GM12891 (cell line): ENCODE results near the gene CD2.

Source experiments
- DNase-seq: peaks from one replicate; pipeline ENCODE4 v3.0.0; 2011; ENCODE audit warnings: low spot score; ENCODE audit not compliant: insufficient read length
- FAIRE-seq: peaks from 2 replicates; lab custom pipeline; 2011; peaks lifted over from hg19 to GRCh38; lab: Jason Lieb, UNC
- PAX5 ChIP-seq: IDR thresholded peaks from 2 replicates; pipeline ENCODE4 v1.6.1; 2011; ENCODE audit warnings: low read length, moderate library complexity, mild to moderate bottlenecking; ENCODE audit not compliant: insufficient read depth, severe bottlenecking
- POLR2A ChIP-seq: IDR thresholded peaks from 2 replicates; pipeline ENCODE4 v1.6.1; 2011; ENCODE audit warnings: low read depth, low read length, control low read depth
- POLR2AphosphoS5 ChIP-seq: IDR thresholded peaks from 2 replicates; pipeline ENCODE4 v1.6.1; 2011; ENCODE audit warnings: low read depth, low read length, control low read depth
- POU2F2 ChIP-seq: IDR thresholded peaks from 2 replicates; pipeline ENCODE4 v1.6.1; 2011; ENCODE audit warnings: low read depth, mild to moderate bottlenecking, control low read depth, low read length, moderate library complexity
- SPI1 ChIP-seq: IDR thresholded peaks from 2 replicates; pipeline ENCODE4 v1.6.1; 2011; ENCODE audit warnings: low read depth, low read length, control low read depth
- TAF1 ChIP-seq: IDR thresholded peaks from 2 replicates; pipeline ENCODE4 v1.6.1; 2011; ENCODE audit warnings: low read depth, low read length, control low read depth

Gene CD2

DNA sequence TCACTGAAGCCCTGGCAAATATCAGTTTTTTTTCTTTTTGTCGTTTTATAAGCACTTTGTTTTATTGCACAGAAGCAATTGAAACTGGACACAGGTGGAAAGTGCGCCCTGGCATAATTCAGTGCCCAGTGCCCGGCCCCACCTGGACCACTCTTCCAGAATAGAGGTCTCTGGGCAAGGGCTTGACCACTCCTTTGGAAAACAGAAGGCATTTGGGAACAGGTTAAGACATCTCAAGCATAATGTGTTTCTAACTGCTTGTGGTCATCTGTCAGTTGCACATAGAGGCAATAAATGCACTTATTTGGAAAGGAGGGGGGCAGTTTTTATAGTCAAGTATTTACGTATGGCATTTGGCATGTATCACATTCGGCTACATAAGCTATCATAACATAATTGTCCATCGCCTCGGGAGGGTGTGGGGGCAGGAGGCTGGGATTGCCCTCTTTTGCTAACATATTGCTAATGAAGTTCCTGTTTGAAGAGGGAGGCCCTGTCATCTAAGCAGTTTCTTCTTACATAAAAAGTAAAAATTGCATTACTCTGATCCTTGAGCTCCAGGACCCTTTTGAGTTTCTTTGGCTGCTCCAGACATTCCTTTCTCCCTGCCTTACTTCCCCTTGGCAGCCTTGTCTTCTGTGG, 14.7 kb upstream of the CD2 start:
- DNase-seq (no peak), FAIRE-seq (no peak)
- TF ChIP-seq PAX5 (no peak), POLR2A (no peak), POU2F2 (no peak), TAF1 (no peak), POLR2AphosphoS5 (no peak), SPI1 (no peak)

DNA sequence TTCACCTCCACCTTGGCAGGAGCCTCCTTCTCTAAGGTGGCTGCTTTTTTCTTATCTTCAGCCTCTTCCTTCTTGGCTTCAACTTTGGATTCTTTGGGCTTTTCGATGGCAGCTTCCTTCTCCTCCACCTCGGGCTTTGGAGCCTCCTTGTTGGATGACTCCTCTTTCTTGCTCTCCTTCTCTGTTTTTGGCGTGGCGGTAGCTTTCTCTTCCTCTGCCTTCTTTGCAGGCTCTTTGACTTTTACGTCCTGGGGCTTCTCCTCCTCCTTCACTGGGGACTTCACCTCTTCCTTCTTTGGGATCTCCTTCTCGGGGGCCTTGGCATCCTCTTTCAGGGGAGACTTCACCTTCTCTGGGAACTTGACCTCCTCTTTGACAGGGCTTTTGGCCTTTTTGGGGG, 13.9 kb upstream of the CD2 start:
- no peak for FAIRE-seq
- DNase-seq, result no peak
- no peak for TF ChIP-seq PAX5
- TF ChIP-seq POLR2AphosphoS5, result no peak
- no peak for TF ChIP-seq POLR2A
- no peak for TF ChIP-seq POU2F2
- TF ChIP-seq SPI1, result no peak
- no peak for TF ChIP-seq TAF1

DNA sequence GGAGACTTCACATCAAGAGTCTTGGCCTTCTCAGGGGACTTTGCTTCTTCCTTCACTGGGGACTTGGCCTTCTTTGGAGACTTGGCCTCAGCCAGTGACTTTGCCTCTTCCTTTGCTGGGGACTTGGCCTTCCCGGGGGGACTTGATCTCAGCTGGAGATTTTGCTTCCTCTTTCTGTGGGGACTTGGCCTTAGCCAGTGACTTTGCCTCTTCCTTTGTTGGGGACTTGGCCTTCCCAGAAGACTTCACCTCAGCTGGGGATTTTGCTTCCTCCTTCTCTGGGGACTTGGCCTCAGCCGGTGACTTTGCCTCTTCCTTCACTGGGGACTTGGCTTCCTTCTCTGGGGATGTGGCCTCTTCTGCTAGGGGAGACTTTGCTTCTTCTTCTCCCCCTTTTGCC, 13.5 kb upstream of the CD2 start:
- TF ChIP-seq POLR2AphosphoS5, result no peak
- FAIRE-seq, result no peak
- no peak for DNase-seq

DNA sequence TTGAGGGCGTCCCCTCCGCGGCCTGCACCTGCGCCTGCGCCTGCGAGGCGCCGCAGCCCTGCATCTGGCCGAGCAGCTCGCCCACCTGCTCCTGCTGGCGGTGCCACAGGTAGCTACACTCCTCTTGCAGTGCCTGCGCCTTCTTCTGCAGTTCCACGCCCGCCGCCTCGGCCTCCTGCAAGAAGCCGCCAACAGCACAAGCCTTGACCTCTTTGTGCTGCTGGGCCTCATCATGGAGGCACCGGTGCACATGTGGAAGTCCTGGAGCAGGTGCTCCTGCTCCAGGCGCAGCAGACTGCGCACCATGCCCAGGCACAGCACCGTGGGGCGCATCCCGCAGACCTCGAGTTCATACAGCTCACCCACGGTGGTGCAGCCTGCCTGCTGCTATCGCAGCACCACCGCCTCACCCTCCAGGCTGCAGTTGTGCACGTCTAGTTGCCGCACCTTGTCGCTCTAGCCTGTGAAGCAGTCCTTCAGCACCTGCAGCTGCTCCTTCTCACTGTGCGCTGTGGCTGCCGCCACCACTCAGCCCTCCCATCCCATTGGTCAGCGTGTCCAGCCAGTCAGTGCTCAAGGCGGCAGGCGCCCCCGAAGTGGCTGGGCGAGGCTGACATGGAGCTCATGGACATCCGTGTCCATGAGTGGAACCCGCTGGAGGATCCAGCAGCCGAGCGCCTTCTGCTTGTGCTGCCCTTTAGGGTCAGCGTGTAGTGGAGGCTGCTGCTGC, 12.2 kb upstream of the CD2 start:
- DNase-seq (no peak), FAIRE-seq (no peak)
- TF ChIP-seq TAF1, result no peak
- no peak for TF ChIP-seq SPI1
- TF ChIP-seq POLR2A, result no peak
- no peak for TF ChIP-seq PAX5
- TF ChIP-seq POU2F2, result no peak
- no peak for TF ChIP-seq POLR2AphosphoS5

DNA sequence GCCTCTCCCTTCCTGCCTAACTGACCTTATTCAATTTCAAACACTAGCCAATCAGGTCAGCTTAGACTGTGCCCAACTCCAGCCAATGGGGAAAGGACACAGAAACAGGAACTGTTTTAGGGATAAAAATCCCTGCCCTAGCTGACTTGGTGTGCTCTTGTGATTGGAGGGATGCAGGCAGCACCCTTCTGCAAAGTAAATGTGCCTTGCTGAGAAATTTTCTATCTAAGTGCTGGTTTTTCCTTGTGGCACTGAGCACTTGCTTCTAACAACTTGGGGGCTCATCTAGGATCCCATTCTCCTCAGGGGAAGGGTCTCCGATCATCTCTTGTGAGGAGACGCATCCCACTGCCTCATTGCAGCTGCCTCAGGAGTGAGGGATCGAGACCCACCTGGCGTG, 10.7 kb upstream of the CD2 start:
- FAIRE-seq (no peak), DNase-seq (no peak)
- TF ChIP-seq POLR2A (no peak), TAF1 (no peak), PAX5 (no peak), POLR2AphosphoS5 (no peak), SPI1 (no peak)

DNA sequence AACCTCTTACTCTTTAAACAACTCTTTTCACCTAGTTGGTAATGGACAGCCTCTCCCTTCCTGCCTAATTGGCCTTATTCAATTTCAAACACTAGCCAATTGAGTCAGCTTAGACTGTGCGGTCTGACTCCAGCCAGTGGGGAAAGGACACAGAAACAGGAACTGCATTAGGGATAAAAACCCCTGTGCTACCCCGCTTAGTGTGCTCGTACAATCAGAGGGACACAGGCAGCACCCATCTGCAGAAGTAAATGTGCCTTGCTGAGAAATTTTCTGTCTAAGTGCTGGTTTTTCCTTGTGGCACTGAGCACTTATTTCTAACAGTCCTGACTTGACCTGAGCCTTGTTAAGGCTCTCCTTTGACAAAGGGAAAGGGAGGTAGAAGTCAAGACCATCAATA, 6.0 kb upstream of the CD2 start:
- DNase-seq (no peak), FAIRE-seq (no peak)
- TF ChIP-seq POLR2AphosphoS5, result no peak
- no peak for TF ChIP-seq TAF1
- TF ChIP-seq POU2F2, result no peak
- TF ChIP-seq SPI1, result no peak
- TF ChIP-seq PAX5, result no peak
- no peak for TF ChIP-seq POLR2A

DNA sequence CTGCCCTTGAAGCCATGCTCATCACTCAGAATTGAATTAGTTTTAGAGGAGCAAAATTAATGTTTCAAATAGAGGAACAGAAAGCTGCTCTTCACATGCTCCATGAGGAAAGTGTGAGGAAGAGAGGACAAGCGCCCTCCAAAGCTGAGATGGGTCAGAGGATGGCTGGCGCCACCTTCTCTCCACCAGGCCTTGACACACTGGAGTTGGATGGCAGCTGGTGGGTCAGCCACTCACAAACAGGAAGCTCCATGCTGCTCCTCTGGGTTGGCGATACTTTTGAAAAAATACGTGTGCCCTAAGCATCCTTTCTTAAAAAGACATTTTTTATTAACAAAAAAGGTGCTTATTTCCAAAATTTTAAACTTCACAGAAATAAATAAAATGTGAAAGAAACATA, 3.1 kb upstream of the CD2 start:
- DNase-seq (no peak), FAIRE-seq (no peak)
- TF ChIP-seq TAF1 (no peak), POU2F2 (no peak), POLR2AphosphoS5 (no peak), SPI1 (no peak), POLR2A (no peak), PAX5 (no peak)

DNA sequence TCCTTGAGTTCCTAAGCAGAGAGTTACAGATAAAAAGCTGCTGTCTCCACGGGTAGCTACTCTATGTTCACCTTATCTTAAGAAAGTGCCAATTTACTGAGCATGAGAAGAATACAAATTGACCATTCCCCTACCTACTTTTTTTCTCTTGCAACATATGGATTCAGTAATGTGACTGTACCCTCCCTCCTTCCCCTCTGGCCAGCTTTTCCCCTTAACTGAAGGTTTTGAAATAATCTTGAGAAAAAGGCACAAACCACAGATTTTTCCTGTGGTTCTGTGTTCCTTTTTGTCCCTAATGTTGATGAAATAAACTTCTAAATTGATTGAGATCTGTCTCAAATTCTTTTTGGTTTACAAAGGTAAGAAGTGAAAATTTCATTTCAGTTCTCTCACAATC, 2.6 kb upstream of the CD2 start:
- no peak for TF ChIP-seq TAF1
- no peak for TF ChIP-seq SPI1
- TF ChIP-seq POLR2AphosphoS5, result no peak
- no peak for TF ChIP-seq POU2F2
- no peak for TF ChIP-seq POLR2A
- no peak for TF ChIP-seq PAX5
- no peak for FAIRE-seq
- DNase-seq, result no peak

DNA sequence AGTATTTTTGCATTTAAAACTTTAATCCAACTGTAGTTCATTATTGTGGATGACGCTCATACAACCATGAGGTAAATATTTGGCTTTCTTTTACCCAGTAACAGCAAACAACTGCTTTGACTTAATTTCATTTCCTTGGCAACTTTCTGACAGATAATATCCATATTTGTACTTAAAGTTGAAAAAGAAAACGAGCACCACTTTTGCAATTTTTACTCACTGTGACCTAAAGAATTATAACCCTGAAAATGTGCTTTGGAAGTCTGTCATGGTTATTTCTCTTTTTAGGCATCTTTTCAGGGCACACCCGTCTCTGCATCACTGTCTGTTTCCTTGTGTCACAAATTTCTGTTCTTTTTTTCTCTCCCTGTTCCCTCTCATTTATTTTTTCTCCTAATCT, 918 bp upstream of the CD2 start:
- TF ChIP-seq TAF1 (no peak), POLR2AphosphoS5 (no peak), POLR2A (no peak), PAX5 (no peak), SPI1 (no peak), POU2F2 (no peak)
- FAIRE-seq, result no peak
- DNase-seq, result no peak
